HG02852 (cell line): ENCODE measurements around the gene QPCTL.

Experiments
- ATAC-seq: cut with Tn5 transposase; IDR thresholded peaks from one replicate; pipeline ENCODE4 v1.9.1; 2021; ENCODE audit warnings: mild to moderate bottlenecking, moderate library complexity; ENCODE audit not compliant: unreplicated experiment

QPCTL gene

GRCh38 chr19:45692187-45693105 is at the start of gene QPCTL:
QPCTL (plus strand) TSS chr19:45692666; CDS start chr19:45692704, 38 bp downstream.
- ATAC-seq: peak; percentile 79

DNA sequence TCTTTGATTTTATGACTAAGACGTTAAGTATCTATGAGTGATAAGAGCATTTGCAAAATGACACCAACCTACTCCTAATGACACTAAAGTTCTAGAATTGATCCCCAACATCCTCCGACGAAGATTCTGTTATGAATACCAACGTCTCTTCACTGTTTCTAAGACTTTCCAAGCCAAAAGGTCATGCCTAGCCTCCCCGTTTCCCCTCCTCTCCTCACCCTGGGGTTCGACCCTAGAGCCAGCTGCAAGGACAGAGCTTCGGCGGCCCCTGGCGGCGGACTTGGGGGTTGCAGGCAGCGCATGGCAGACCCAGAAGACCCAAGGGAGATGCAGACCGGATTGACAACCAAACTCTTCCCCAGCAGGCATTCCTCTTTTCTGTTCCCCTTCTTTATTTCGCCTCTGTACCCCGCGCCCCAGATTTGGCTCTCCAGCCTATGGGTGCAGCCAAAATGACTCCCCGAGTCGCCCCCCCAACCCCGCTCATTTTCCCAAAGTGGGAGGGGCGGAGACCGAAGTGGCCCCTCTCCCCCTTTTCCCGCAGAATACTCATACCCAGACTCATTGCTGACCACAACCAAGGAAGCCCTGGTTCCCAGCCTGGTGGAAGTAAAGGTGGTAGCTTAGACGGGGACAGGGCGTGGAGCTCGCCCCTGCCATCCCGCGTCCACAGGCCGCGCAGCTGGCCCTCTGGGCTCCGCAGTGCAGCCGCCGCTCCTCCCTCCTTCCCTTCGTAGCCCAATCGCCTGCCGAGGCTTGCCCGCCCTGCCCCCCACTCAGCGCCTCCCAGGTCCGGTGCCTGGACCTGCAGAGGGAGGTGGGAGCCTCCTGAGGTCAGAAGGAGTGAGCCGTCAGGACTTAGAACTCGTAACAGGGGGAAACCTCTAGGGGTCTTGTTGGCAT is 49.2 kb upstream of the QPCTL start:
- ATAC-seq: no peak

- no peak for ATAC-seq
Observed at GRCh38 chr19:45643927-45644771, 48.3 kb upstream of the QPCTL start.

- no peak for ATAC-seq
Observed at GRCh38 chr19:45645068-45645630, 47.3 kb upstream of the QPCTL start.

DNA sequence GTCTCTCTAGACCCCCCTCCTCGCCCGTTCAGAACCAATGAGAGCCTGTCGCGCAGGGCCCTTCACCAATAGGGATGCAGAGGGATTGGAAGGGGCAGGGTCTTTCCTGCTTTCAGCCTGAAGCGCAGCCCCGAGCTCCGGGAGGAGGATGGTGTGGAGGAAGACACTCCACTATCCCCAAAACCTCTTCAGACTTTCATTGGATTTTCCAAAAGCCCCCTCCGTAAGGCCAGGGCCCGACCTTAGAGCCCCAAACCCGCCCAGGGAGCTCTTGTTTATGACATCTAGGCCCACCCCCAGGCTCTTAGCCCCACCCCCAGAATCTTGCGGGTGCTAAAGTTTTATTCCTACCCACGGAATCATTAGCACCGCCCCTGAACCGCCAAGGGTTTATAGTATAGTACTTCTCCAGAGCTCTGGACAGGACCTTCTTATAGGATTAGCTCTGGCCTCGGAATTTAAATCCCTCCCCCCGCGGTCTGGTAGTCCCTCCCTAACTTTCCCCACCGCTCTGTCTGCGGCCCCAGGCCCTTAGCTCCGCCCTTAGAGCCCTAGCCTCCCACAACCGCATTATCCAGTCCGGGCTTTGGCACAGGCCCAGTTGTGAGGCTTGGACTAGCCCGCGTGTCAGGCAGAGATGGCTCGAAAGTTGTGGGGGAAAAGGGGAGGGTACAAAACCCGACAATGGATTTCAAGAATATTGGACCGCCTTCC is 46.7 kb upstream of the QPCTL start:
- ATAC-seq: peak; percentile 53

DNA sequence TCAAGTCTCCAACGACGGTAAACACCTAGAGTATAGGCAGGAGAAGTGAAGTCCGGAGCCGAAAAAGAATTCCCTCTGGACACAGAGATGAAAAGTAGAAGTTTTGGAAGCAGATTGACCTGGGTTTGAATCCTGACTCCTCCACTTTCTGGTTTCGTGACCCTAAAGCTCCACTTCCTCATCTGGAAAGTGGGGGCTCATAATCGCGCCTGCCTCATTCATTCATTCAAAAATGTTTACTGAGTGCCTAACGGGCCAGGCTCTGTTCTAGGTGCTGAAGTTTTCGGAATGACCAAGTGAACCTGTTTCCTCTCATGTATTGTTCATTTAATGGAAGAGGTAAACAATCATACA is 46.1 kb upstream of the QPCTL start:
- ATAC-seq: no peak

- no peak for ATAC-seq
Observed at GRCh38 chr19:45650722-45651121, 41.7 kb upstream of the QPCTL start.

- no peak for ATAC-seq
Observed at GRCh38 chr19:45653634-45654033, 38.8 kb upstream of the QPCTL start.

GRCh38 chr19:45655073-45655472 is 37.4 kb upstream of the QPCTL start:
- no peak for ATAC-seq

DNA sequence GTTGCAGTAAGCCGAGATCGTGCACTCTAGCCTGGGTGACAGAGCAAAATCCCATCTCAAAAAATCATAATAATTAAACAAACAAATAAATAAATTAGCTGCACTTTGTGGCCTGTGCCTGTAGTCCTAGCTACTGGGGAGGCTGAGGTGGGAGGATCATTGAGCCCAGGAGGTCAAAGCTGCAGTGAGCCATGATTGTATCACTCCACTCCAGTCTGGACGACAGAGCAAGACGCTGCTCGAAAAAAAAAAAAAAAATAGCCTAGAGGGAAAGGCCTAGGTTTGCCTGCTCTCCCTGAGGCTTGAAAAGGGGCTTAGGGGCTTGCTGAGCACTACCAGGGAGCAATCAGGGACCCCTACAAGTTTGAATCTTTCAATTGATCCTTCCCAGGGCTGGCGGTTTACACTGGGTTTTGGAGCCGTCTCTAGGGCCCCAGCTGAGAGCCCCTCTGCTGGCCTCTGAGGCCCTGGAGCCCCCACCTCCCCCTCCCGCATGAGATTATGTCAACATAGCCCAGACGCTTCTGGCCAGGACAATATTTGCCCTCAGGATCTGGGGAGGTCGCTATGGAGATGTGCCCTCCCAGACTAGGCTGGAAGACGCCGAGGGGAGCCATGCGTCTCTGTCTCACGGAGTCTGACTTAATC is 34.8 kb upstream of the QPCTL start:
- ATAC-seq: no peak

DNA sequence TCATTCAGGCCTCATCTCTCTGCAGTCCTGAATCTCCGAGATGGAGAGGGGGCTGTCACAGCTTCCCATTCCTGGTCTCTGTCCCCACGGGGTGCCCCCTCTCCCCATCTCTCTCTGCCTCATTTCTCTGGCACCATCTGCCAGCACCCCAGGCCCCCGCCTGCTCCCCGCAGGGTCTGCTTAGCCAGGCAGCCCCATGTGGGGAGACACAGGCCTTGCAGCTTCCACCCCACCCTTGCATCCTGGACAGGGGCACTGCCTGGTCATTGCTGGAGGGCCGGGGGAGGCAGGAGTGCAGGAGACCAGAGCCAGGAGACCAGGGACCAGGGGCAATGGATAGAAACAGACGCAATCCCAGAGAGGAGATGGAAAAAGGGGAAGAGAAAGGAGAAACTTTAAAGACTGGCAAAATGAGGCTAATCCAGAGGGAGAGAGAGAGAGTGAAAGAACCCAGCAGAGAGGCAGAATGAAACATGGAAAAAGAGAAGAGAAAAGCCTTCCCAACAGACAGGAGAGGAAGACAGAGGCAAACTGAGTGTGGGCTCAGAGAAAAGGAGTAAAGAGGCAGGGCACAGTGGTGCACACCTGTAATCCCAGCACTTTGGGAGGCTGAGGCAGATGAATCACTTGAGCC is 33.3 kb upstream of the QPCTL start:
- no peak for ATAC-seq

GRCh38 chr19:45660636-45661035 is 31.8 kb upstream of the QPCTL start:
- ATAC-seq: no peak

GRCh38 chr19:45663800-45664199 is 28.7 kb upstream of the QPCTL start:
- ATAC-seq: no peak

GRCh38 chr19:45664575-45664974 is 27.9 kb upstream of the QPCTL start:
- no peak for ATAC-seq

GRCh38 chr19:45667620-45668341 is 24.7 kb upstream of the QPCTL start, which contains the start of gene GIPR:
GIPR (plus strand) TSS chr19:45668221; CDS start chr19:45669521, 1,300 bp downstream.
- no peak for ATAC-seq

DNA sequence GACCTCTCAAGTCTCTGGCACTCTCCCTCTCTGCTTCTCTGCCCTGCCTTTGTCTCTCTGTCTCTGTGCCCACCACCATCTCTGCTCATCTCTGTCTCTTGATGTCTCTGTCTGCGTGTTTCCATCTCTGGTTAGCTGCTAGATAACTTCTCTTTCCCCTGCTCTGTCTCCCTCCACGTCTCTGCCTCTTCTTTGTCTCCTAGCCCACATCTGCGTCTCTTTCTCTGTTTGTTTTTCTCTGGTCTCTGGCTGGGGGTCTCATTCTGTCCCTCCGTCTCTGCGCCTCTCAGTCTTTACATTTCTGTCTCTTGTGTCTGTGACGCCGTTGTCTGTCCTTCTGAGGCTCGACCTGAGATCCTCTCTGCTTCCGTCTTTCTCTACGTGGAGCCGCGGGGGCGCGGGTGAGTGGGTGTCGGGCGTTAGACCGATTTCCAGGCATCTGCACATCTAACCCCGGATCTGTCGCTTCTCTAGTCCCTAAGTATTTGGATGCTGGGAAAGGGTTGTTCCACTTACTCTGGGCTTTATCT is 24.1 kb upstream of the QPCTL start:
- ATAC-seq: peak; percentile 7

GRCh38 chr19:45670670-45671453 is 21.6 kb upstream of the QPCTL start:
- peak; percentile 43 for ATAC-seq
